Measurements from ENCODE around the gene DNMBP. TPM values are rescaled to one million over a fixed set of nuclear protein-coding genes. Genes with fewer than 3 reads are reported as not detected.
"Not testable (repeated sequence)": the region's sequence is repeated elsewhere in the genome, so short reads cannot be mapped to it uniquely, and the experiment has no call there.

DNMBP gene
- total and polyA plus RNA-seq, 7 experiments from 2014 or later: 0.40 to 8.5 (median 3.9) TPM

DNA sequence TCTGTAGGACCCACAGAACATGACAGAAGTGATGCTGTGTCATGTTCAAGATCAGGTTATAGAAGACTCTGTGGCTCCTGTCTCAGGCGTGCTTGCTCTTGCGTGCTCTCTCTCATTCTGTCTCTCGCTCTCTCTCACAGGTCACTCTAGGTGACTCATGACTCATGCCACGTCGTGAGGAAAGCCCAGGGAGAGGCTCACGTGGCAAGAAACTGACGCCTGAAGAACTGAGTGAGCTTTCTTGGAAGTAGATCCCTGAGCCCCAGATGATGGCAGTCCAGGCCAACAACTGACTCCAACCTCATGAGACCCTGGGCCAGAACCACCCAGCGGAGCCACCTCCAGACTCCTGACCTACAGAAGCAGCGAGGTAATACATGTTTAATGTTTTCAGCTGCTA lies 103.3 kb downstream of the DNMBP start:
- peaks cover 4 to 41% (median 19%) of the 10 kb centered on the region in 5 donors for H3K36me3 Mint-ChIP-seq
- H3K4me1 ChIP-seq (ENCODE audit: control insufficient read depth in 2 of 2, insufficient read depth in 2 of 2, low read length in 2 of 2): no peaks in the 10 kb centered on the region
- no peak overlapping the region for H3K4me3 Mint-ChIP-seq
- ATAC-seq: no peak
- H3K27me3 Mint-ChIP-seq: no peaks in the 10 kb centered on the region
- no peaks in the 10 kb centered on the region for H3K9me3 Mint-ChIP-seq
- POLR2A ChIA-PET: no interaction called here
- peaks cover 0 to 10% (median 0%) of the 10 kb centered on the region in 7 donors for H3K4me1 Mint-ChIP-seq
- peaks cover 0 to 4% (median 0%) of the 10 kb centered on the region in 3 experiments for H3K36me3 ChIP-seq (ENCODE audit: control insufficient read depth in 2 of 3, insufficient read depth in 3 of 3, low read length in 3 of 3)
- H3K27ac Mint-ChIP-seq: no peak overlapping the region
- H3K4me3 ChIP-seq (ENCODE audit: low read length): no peak overlapping the region
- intact Hi-C loops (cut with micrococcal nuclease): no loop called here
- no peak overlapping the region for H3K27ac ChIP-seq (ENCODE audit: low read depth, low read length)
- DNase-seq: no peak
- no peaks in the 10 kb centered on the region for H3K9me3 ChIP-seq (ENCODE audit: control insufficient read depth in 2 of 3, low read length in 3 of 3)
- no peaks in the 10 kb centered on the region for H3K27me3 ChIP-seq (ENCODE audit: control insufficient read depth in 2 of 2, insufficient read depth in 2 of 2, low read length in 2 of 2)
- CTCF ChIA-PET: no interaction called here

- Mint-ChIP-seq H3K27ac (no peak overlapping the region), H3K36me3 (peaks cover 4 to 41% (median 19%) of the 10 kb centered on the region in 5 donors), H3K27me3 (no peaks in the 10 kb centered on the region), H3K4me1 (peaks cover 0 to 10% (median 0%) of the 10 kb centered on the region in 7 donors), H3K4me3 (no peak overlapping the region), H3K9me3 (no peaks in the 10 kb centered on the region)
- H3K4me1 ChIP-seq (ENCODE audit: control insufficient read depth in 2 of 2, insufficient read depth in 2 of 2, low read length in 2 of 2): no peaks in the 10 kb centered on the region
- DNase-seq (no peak), ATAC-seq (no peak)
- ChIA-PET CTCF (no interaction called here), POLR2A (no interaction called here)
- peaks cover 0 to 4% (median 0%) of the 10 kb centered on the region in 3 experiments for H3K36me3 ChIP-seq (ENCODE audit: control insufficient read depth in 2 of 3, insufficient read depth in 3 of 3, low read length in 3 of 3)
- H3K27ac ChIP-seq (ENCODE audit: low read depth, low read length): no peak overlapping the region
- H3K9me3 ChIP-seq (ENCODE audit: control insufficient read depth in 2 of 3, low read length in 3 of 3): no peaks in the 10 kb centered on the region
- H3K27me3 ChIP-seq (ENCODE audit: control insufficient read depth in 2 of 2, insufficient read depth in 2 of 2, low read length in 2 of 2): no peaks in the 10 kb centered on the region
- H3K4me3 ChIP-seq (ENCODE audit: low read length): no peak overlapping the region
- intact Hi-C loops (cut with micrococcal nuclease): no loop called here
Measured at GRCh38 chr10:99905971-99906370, 103.8 kb downstream of the DNMBP start.

DNA sequence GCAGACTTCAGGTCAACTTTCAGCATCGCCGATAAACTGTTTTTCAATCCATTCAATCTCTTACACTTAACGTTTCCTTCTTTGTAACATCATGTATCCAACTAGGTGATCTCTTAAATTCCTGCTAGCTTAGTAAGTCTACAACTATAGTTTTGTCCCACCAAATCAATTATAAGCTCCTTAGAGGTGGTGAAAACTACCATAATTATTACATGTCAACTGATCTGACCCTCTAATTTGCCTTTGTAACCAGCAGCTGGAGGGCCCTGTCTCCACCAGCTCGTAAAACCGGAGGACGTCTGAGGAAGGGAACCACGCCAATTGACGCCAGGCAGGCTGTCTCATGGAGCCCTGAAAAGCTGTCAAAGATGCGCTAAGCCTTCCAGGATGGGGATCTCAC lies 113.9 kb downstream of the DNMBP start:
- no peaks in the 10 kb centered on the region for H3K4me1 ChIP-seq (ENCODE audit: control insufficient read depth in 2 of 2, insufficient read depth in 2 of 2, low read length in 2 of 2)
- no peak for DNase-seq
- intact Hi-C loops (cut with micrococcal nuclease): no loop called here
- POLR2A ChIA-PET: no interaction called here
- H3K27ac ChIP-seq (ENCODE audit: low read depth, low read length): no peak overlapping the region
- no peaks in the 10 kb centered on the region for H3K27me3 ChIP-seq (ENCODE audit: control insufficient read depth in 2 of 2, insufficient read depth in 2 of 2, low read length in 2 of 2)
- peaks cover 0 to 20% (median 10%) of the 10 kb centered on the region in 3 experiments for H3K36me3 ChIP-seq (ENCODE audit: control insufficient read depth in 2 of 3, insufficient read depth in 3 of 3, low read length in 3 of 3)
- Mint-ChIP-seq H3K4me1 (no peaks in the 10 kb centered on the region), H3K27me3 (no peaks in the 10 kb centered on the region), H3K36me3 (peaks cover 0 to 52% (median 44%) of the 10 kb centered on the region in 5 donors), H3K9me3 (no peaks in the 10 kb centered on the region), H3K27ac (no peak overlapping the region), H3K4me3 (no peak overlapping the region)
- ATAC-seq: no peak
- H3K4me3 ChIP-seq (ENCODE audit: low read length): no peak overlapping the region
- H3K9me3 ChIP-seq (ENCODE audit: control insufficient read depth in 2 of 3, low read length in 3 of 3): no peaks in the 10 kb centered on the region
- CTCF ChIA-PET: no interaction called here

DNA sequence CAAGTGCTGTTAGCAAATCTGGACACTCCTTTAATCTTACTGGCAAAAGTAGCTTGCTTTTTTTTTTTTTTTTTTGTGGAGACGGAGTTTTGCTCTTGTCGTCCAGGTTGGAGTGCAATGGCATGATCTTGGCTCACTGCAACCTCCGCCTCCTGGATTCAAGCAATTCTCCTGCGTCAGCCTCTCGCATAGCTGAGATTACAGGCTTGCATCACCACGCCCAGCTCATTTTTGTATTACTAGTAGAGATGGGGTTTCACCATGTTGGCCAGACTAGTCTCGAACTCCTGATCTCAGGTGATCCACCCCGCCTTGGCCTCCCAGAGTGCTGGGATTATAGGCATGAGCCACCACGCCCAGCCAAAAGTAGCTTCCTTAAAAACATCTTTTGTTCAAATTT lies 114.7 kb downstream of the DNMBP start:
- H3K27me3 ChIP-seq (ENCODE audit: control insufficient read depth in 2 of 2, insufficient read depth in 2 of 2, low read length in 2 of 2); H3K4me1 ChIP-seq (ENCODE audit: control insufficient read depth in 2 of 2, insufficient read depth in 2 of 2, low read length in 2 of 2); CTCF ChIA-PET; H3K4me3 Mint-ChIP-seq; H3K27me3 Mint-ChIP-seq; POLR2A ChIA-PET; intact Hi-C loops (cut with micrococcal nuclease); H3K9me3 ChIP-seq (ENCODE audit: control insufficient read depth in 2 of 3, low read length in 3 of 3); H3K27ac ChIP-seq (ENCODE audit: low read depth, low read length); DNase-seq; H3K4me1 Mint-ChIP-seq; H3K9me3 Mint-ChIP-seq; H3K4me3 ChIP-seq (ENCODE audit: low read length); ATAC-seq; H3K27ac Mint-ChIP-seq: not testable (repeated sequence)
- peaks cover 0 to 20% (median 10%) of the 10 kb centered on the region in 3 experiments for H3K36me3 ChIP-seq (ENCODE audit: control insufficient read depth in 2 of 3, insufficient read depth in 3 of 3, low read length in 3 of 3)
- H3K36me3 Mint-ChIP-seq: peaks cover 0 to 60% (median 44%) of the 10 kb centered on the region in 5 donors

- Histone ChIP-seq H3K27me3 (ENCODE audit: control insufficient read depth in 2 of 2, insufficient read depth in 2 of 2, low read length in 2 of 2) (no peaks in the 10 kb centered on the region), H3K36me3 (ENCODE audit: control insufficient read depth in 2 of 3, insufficient read depth in 3 of 3, low read length in 3 of 3) (peaks cover 0 to 20% (median 10%) of the 10 kb centered on the region in 3 experiments), H3K4me1 (ENCODE audit: control insufficient read depth in 2 of 2, insufficient read depth in 2 of 2, low read length in 2 of 2) (no peaks in the 10 kb centered on the region), H3K9me3 (ENCODE audit: control insufficient read depth in 2 of 3, low read length in 3 of 3) (no peaks in the 10 kb centered on the region), H3K4me3 (ENCODE audit: low read length) (no peak overlapping the region), H3K27ac (ENCODE audit: low read depth, low read length) (no peak overlapping the region)
- ChIA-PET POLR2A (no interaction called here), CTCF (no interaction called here)
- no peak overlapping the region for H3K27ac Mint-ChIP-seq
- H3K27me3 Mint-ChIP-seq: no peaks in the 10 kb centered on the region
- H3K9me3 Mint-ChIP-seq: no peaks in the 10 kb centered on the region
- intact Hi-C loops (cut with micrococcal nuclease): no loop called here
- no peak overlapping the region for H3K4me3 Mint-ChIP-seq
- H3K4me1 Mint-ChIP-seq: no peaks in the 10 kb centered on the region
- DNase-seq: no peak
- H3K36me3 Mint-ChIP-seq: peaks cover 0 to 60% (median 42%) of the 10 kb centered on the region in 5 donors
- ATAC-seq: no peak
Measured at GRCh38 chr10:99894613-99895012, 115.1 kb downstream of the DNMBP start.

- Mint-ChIP-seq H3K9me3 (no peaks in the 10 kb centered on the region), H3K4me1 (no peaks in the 10 kb centered on the region), H3K4me3 (no peak overlapping the region), H3K27ac (no peak overlapping the region), H3K36me3 (peaks cover 0 to 52% (median 24%) of the 10 kb centered on the region in 5 donors), H3K27me3 (no peaks in the 10 kb centered on the region)
- no peaks in the 10 kb centered on the region for H3K9me3 ChIP-seq (ENCODE audit: control insufficient read depth in 2 of 3, low read length in 3 of 3)
- DNase-seq: no peak
- ChIA-PET POLR2A (no interaction called here), CTCF (no interaction called here)
- no peak for ATAC-seq
- H3K4me3 ChIP-seq (ENCODE audit: low read length): no peak overlapping the region
- H3K27ac ChIP-seq (ENCODE audit: low read depth, low read length): no peak overlapping the region
- intact Hi-C loops (cut with micrococcal nuclease): no loop called here
- H3K27me3 ChIP-seq (ENCODE audit: control insufficient read depth in 2 of 2, insufficient read depth in 2 of 2, low read length in 2 of 2): no peaks in the 10 kb centered on the region
- peaks cover 3 to 14% (median 4%) of the 10 kb centered on the region in 3 experiments for H3K36me3 ChIP-seq (ENCODE audit: control insufficient read depth in 2 of 3, insufficient read depth in 3 of 3, low read length in 3 of 3)
- no peaks in the 10 kb centered on the region for H3K4me1 ChIP-seq (ENCODE audit: control insufficient read depth in 2 of 2, insufficient read depth in 2 of 2, low read length in 2 of 2)
Measured at GRCh38 chr10:99888622-99889021, 121.1 kb downstream of the DNMBP start.

GRCh38 chr10:99883523-99883922 lies 126.2 kb downstream of the DNMBP start:
- Mint-ChIP-seq H3K4me3 (no peak overlapping the region), H3K27ac (no peak overlapping the region), H3K27me3 (peaks cover 0 to 2% (median 0%) of the 10 kb centered on the region in 5 donors), H3K9me3 (no peaks in the 10 kb centered on the region), H3K4me1 (peaks cover 0 to 15% (median 9%) of the 10 kb centered on the region in 7 donors), H3K36me3 (peaks cover 0 to 68% (median 33%) of the 10 kb centered on the region in 5 donors)
- no peak overlapping the region for H3K4me3 ChIP-seq (ENCODE audit: low read length)
- H3K27me3 ChIP-seq (ENCODE audit: control insufficient read depth in 2 of 2, insufficient read depth in 2 of 2, low read length in 2 of 2): no peaks in the 10 kb centered on the region
- intact Hi-C loops (cut with micrococcal nuclease): no loop called here
- ATAC-seq (no peak), DNase-seq (no peak)
- no peak overlapping the region for H3K27ac ChIP-seq (ENCODE audit: low read depth, low read length)
- no peaks in the 10 kb centered on the region for H3K4me1 ChIP-seq (ENCODE audit: control insufficient read depth in 2 of 2, insufficient read depth in 2 of 2, low read length in 2 of 2)
- CTCF ChIA-PET: no interaction called here
- no peaks in the 10 kb centered on the region for H3K9me3 ChIP-seq (ENCODE audit: control insufficient read depth in 2 of 3, low read length in 3 of 3)
- POLR2A ChIA-PET: no interaction called here
- peaks cover 0 to 12% (median 4%) of the 10 kb centered on the region in 3 experiments for H3K36me3 ChIP-seq (ENCODE audit: control insufficient read depth in 2 of 3, insufficient read depth in 3 of 3, low read length in 3 of 3)
